Activated CD4-positive, alpha-beta T cell treated with anti-CD3 and anti-CD28 coated beads, Interleukin-10, Interleukin-2, amounts not matched to agents 100 ng/mL and 50 ng/mL, durations not matched to agents 16 hours and 8 hours (primary cell): ENCODE results near the gene BSND.

Source experiments
- DNase-seq: peaks from one replicate; pipeline ENCODE4 v3.0.0-alpha.2; 2020

Gene BSND

DNA sequence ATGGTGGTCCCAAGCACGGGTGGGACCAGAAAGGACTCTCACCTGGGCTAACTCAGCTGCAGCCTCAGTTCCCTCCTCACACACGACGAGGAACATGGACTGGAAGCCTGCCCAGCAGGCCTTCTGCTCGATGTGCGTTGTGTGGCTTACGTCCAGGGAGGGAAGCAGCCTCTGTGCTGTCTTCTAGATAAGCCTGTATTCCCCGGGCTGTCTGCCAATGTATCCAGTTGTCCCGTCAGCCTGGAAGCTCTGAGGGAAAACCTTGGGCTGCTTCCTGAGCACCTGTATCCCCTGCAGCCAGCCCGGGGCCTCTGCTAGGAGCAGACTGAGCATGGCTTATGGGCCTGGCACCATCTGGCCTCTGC, 51.2 kb downstream of the BSND start:
- DNase-seq = no peak

GRCh38 chr1:55050283-55050682, 51.5 kb downstream of the BSND start:
- no peak for DNase-seq

GRCh38 chr1:55051169-55051568, 52.4 kb downstream of the BSND start:
- DNase-seq = no peak

GRCh38 chr1:55051621-55052020, 52.9 kb downstream of the BSND start:
- no peak for DNase-seq

- no peak for DNase-seq
Observed at GRCh38 chr1:55052221-55053142, 53.7 kb downstream of the BSND start.

DNA sequence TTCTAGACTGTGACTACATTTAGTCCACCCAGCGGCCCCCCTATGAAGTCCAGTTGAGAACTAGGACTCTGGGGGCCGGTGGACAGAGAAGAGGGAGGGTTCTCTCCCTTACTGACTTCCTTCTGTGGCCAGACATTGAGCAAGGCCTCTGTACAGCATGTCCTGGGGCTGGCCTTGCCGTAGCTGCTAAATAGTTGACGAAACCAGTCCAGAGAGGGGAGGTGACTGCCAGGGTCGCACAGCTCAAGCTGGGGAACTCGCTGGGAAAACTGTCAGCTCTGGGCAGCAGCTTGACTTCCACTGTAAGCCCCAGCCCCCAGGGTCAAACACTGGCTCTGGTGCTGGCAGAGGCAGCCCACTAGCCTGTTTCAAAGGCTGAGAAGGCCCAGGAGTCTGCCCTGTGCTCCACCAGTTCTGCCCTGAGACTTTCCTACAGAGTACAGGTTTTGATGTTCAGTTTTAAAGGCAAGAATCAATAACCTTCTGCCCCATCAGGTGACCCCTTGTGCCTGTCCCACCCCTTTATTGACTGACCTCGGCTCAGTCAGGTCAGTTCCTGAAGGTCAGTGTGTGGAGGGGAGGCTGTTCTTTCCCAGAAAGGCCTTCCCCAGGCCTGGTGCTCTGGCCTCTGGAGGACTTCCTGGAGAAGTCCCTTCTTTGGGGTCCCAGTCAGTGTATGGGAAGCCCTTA, 54.7 kb downstream of the BSND start:
- no peak for DNase-seq

- DNase-seq = no peak
Observed at GRCh38 chr1:55054396-55054795, 55.7 kb downstream of the BSND start.

DNA sequence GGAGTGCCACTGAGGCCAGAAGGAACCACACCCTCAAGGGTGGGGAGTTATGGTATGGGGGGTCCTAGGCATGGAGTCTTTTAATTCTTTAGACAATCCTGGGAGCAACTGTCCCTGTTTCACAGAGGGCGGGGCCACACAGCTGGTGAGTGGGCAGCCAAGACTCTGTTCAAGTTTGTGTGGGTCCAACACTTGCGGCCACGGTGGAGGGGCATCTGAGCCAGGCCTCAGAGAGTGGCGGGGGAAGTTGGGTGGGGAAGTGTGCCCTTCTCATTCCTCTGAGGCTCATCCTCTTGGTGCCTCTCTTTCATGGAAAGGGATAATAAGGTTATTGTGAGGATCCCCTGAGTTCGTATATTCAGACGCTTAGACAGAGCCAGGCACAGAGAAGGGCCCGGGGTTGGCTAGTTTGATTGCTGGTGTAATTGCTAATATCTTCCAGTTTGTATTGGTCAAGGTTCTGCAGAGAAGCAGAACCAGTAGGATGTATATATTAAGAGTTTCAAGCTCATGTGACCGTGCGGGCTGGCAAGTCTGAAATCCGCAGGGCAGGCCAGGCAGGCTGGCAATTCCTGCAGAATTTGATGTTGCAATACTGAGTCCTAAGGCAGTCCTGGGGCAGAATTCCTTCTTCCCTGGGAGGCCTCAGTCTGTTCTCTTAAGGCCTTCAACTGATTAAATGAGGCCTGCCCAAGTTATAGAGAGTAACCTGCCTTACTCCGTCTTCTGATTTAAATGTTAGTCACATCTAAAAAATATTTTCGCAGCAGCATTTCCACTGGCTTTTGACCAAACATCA, 56.5 kb downstream of the BSND start:
- no peak for DNase-seq

DNA sequence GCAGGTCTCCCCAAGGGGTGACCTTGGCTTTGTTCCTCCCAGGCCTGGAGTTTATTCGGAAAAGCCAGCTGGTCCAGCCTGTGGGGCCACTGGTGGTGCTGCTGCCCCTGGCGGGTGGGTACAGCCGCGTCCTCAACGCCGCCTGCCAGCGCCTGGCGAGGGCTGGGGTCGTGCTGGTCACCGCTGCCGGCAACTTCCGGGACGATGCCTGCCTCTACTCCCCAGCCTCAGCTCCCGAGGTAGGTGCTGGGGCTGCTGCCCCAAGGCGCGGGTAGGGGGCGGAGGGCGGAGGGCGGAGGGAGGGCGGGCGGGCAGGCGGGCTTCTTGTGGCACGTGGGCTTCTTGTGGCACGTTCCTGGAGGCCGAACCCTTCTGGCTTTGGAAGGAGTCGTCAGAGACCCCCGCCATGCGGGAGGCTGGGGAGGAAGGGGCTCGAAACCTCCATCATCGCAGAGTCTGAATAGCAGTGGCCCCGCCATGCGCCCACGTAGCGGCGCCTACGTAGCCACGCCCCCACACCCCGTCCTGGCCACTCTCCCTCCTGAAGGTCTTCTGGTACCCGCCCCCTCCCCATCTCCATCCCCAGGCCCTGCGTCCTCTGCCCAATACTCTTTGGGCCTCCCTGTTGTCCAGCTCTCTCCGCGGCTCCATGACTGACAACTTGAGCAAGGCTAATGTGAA, 57.4 kb downstream of the BSND start:
- no peak for DNase-seq

DNA sequence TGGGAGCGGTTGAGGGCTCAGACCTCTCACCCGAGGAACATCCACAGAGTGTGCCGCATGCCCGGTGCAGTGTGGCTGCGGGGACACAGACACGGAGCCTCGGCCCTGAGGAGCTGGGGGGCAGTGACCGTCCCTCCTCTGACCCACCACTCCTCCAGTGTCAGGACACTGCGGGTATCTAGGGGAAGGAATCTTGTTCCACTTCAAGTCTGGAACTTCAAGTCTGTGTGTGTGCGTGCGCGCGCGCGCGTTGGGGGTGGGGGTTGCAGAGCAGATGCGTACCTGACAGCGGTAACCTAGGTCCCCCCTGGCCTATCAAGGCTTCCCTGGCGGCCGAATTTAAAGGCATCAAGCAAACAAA, 57.9 kb downstream of the BSND start:
- no peak for DNase-seq

GRCh38 chr1:55057270-55057955, 58.7 kb downstream of the BSND start:
- no peak for DNase-seq

DNA sequence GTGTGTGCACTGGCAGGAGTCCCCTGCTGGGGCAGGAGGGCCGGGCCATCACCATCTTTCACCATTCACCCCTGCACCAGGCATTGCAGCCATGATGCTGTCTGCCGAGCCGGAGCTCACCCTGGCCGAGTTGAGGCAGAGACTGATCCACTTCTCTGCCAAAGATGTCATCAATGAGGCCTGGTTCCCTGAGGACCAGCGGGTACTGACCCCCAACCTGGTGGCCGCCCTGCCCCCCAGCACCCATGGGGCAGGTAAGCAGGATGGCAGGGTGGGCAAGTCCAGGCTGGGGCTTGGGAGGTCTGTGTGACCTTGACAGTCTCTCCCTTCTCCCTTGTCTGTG, 59.2 kb downstream of the BSND start:
- no peak for DNase-seq

GRCh38 chr1:55059302-55060132, 60.8 kb downstream of the BSND start:
- no peak for DNase-seq

DNA sequence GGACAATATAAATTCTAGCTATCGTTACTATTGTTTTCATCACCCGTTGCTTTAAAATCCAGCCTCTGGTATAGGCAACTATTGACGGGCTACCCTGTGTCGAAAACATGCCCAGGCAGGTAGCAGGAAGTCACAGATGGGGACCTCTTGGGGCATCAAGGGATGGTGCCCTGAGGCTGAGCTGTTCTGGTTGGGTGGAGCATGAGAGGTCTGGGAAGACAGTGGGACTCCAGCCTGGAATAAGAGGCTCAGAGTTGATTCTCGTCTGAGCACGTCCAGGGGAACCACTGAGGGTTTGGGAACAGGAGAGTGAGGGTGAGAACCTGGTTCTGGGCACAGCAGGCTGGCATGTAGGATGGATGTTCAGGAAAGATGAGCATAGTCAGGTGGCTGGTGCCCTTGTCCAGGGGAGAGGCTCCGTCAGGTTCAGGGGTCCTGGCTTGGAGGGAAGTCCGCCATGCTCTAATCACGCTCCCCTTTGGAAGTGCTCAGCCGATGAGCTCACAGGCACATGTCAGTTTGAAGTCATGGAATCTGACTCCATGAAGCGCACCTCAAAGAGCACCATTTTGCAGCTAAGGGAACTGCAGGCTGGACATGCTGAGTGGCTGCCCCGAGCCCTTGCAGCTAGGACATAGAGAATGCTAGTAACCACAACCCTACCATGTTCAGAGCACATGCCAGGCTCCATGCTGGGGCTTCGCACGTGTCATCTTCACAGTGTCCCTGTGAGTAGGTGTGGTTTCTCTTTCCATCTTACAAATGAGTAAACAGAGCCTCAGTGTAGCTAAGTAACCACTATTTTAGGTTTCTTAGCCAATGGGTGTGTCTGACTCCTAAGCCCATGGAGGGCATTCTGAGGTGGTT, 61.6 kb downstream of the BSND start:
- DNase-seq = peak; percentile 42

DNA sequence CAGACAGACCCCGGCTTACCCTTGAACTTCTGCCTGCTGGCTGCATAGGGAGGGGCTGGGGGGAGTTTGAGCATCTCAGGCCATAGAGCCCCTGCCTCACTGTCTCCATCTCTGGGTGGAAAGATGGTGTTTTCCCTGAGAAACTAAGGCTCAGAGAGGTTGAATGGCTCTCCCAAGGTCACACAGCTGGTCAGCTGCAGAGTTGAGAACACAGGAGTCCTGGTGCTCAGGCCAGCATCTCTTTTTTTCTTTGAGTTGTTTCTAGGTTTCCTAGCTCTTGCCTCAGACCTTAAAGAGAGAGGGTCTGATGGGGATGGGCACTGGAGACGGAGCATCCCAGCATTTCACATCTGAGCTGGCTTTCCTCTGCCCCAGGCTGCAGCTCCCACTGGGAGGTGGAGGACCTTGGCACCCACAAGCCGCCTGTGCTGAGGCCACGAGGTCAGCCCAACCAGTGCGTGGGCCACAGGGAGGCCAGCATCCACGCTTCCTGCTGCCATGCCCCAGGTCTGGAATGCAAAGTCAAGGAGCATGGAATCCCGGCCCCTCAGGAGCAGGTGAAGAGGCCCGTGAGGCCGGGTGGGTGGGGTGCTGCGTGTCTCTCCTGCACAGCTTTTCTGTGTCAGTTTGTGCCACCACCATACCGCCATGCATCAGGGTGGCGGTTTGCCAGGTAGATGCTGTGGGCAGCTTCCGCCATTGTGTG, 62.4 kb downstream of the BSND start:
- DNase-seq = no peak
